Measurements from ENCODE around the gene VARS2.
"Not testable (repeated sequence)": the region's sequence is repeated elsewhere in the genome, so short reads cannot be mapped to it uniquely, and the experiment has no call there.

The VARS2 gene

GRCh38 chr6:30914076-30914853, at the start of gene VARS2:
Gene VARS2 (plus strand): TSS chr6:30914238. CDS start chr6:30914837, 599 bp downstream.
- peak; percentile 93 for DNase-seq

- no peak for DNase-seq
These were observed 49.7 kb upstream of the VARS2 start for GRCh38 chr6:30864325-30864724.

- not testable (repeated sequence) for DNase-seq
These were observed 44.7 kb upstream of the VARS2 start for GRCh38 chr6:30869241-30869749.

- DNase-seq: no peak
These were observed 43.5 kb upstream of the VARS2 start for GRCh38 chr6:30870546-30870945.

GRCh38 chr6:30871592-30872183, 42.4 kb upstream of the VARS2 start:
- DNase-seq: no peak

- DNase-seq: no peak
These were observed 40.8 kb upstream of the VARS2 start for GRCh38 chr6:30873137-30873640.

- DNase-seq: not testable (repeated sequence)
These were observed 40.2 kb upstream of the VARS2 start for GRCh38 chr6:30873795-30874194.

GRCh38 chr6:30875244-30876038, 38.6 kb upstream of the VARS2 start:
- DNase-seq: no peak

- DNase-seq: no peak
These were observed 37.9 kb upstream of the VARS2 start for GRCh38 chr6:30876039-30876730.

- peak; percentile 92 for DNase-seq
These were observed 36.4 kb upstream of the VARS2 start for GRCh38 chr6:30877419-30878262.

GRCh38 chr6:30879684-30880427, 34.2 kb upstream of the VARS2 start:
- DNase-seq: peak; percentile 58

- DNase-seq: no peak
These were observed 33.3 kb upstream of the VARS2 start for GRCh38 chr6:30880698-30881252.

GRCh38 chr6:30881392-30882203, 32.4 kb upstream of the VARS2 start:
- DNase-seq: no peak

GRCh38 chr6:30882204-30882758, 31.8 kb upstream of the VARS2 start:
- no peak for DNase-seq

- DNase-seq: no peak
These were observed 31.0 kb upstream of the VARS2 start for GRCh38 chr6:30882759-30883684.

- DNase-seq: peak; percentile 39
These were observed 30.1 kb upstream of the VARS2 start, which contains the start of gene DDR1 for GRCh38 chr6:30883685-30884520. Gene DDR1 (plus strand): TSS chr6:30884519. CDS start chr6:30888730, 4,211 bp downstream.
